HepG2 (cell line): ENCODE data around the gene TOR4A. TPM values are rescaled to one million over a fixed set of nuclear protein-coding genes. Genes with fewer than 3 reads are reported as not detected.

Experiments used
- ARNTL ChIP-seq: sonication (generic); formaldehyde crosslinking; IDR thresholded peaks from 2 replicates; pipeline ENCODE4 v1.4.0; 2020; ENCODE audit warnings: mild to moderate bottlenecking, missing genetic modification reagents
- DPF2 ChIP-seq: sonication (generic); formaldehyde crosslinking; IDR thresholded peaks from 2 replicates; pipeline ENCODE4 v1.4.0; 2020; ENCODE audit warnings: mild to moderate bottlenecking, low read depth, missing genetic modification reagents, borderline replicate concordance
- ETV5 ChIP-seq: IDR thresholded peaks from 2 replicates; pipeline ENCODE4 v1.6.1; 2018; ENCODE audit warnings: missing biosample characterization, missing genetic modification reagents, inconsistent platforms, borderline replicate concordance
- KLF15 ChIP-seq: sonication (generic); formaldehyde crosslinking; IDR thresholded peaks from 2 replicates; pipeline ENCODE4 v1.8.1; 2023; ENCODE audit warnings: borderline replicate concordance, mild to moderate bottlenecking, inconsistent platforms, missing genetic modification reagents, mixed read lengths
- MAZ ChIP-seq, 2 experiments: sonication (generic) in 1 of 2; formaldehyde crosslinking in 1 of 2; IDR thresholded peaks; 2 replicates each; pipeline versions ENCODE4 v1.5.0 to v1.6.1; 2012 to 2020; ENCODE audit warnings: low read depth in 2 of 2, mild to moderate bottlenecking in 2 of 2, borderline replicate concordance in 1 of 2, improper control_type of control experiment in 1 of 2, low read length in 1 of 2, missing genetic modification reagents in 1 of 2, moderate library complexity in 1 of 2
- MEIS2 ChIP-seq: sonication (generic); formaldehyde crosslinking; IDR thresholded peaks from 2 replicates; pipeline ENCODE4 v1.9.0; 2021; ENCODE audit warnings: mild to moderate bottlenecking, missing genetic modification reagents
- MTF2 ChIP-seq: sonication (generic); formaldehyde crosslinking; IDR thresholded peaks from 2 replicates; pipeline ENCODE4 v1.5.0; 2020; ENCODE audit warnings: missing genetic modification reagents, borderline replicate concordance
- NFATC3 ChIP-seq: sonication (generic); formaldehyde crosslinking; IDR thresholded peaks from 2 replicates; pipeline ENCODE4 v1.5.1; 2020; ENCODE audit warnings: mild to moderate bottlenecking, missing genetic modification reagents
- PAF1 ChIP-seq: IDR thresholded peaks from 2 replicates; pipeline ENCODE4 v1.6.1; 2016; ENCODE audit warnings: missing genetic modification reagents, missing compliant biosample characterization
- PRPF4 ChIP-seq: fragments of 200-400 bp; formaldehyde crosslinking; IDR thresholded peaks from 2 replicates; pipeline ENCODE4 v1.6.1; 2016; ENCODE audit warnings: low read length, low read depth; ENCODE audit not compliant: poor library complexity, severe bottlenecking
- SNRNP70 ChIP-seq: fragments of 200-400 bp; formaldehyde crosslinking; IDR thresholded peaks from 2 replicates; pipeline ENCODE4 v1.6.1; 2017; ENCODE audit warnings: mild to moderate bottlenecking, low read depth, low read length, moderate library complexity
- SPEN ChIP-seq: sonication (generic); formaldehyde crosslinking; IDR thresholded peaks from 2 replicates; pipeline ENCODE4 v1.5.1; 2020; ENCODE audit warnings: low read depth, mild to moderate bottlenecking, missing genetic modification reagents
- ZBTB7B ChIP-seq: sonication (generic); formaldehyde crosslinking; IDR thresholded peaks from 2 replicates; pipeline ENCODE4 v1.4.0; 2020; ENCODE audit warnings: missing genetic modification reagents
- ZFP37 ChIP-seq: sonication (generic); formaldehyde crosslinking; IDR thresholded peaks from 2 replicates; pipeline ENCODE4 v1.4.0; 2020; ENCODE audit warnings: missing genetic modification reagents, borderline replicate concordance
- ZNF17 ChIP-seq: sonication (generic); formaldehyde crosslinking; IDR thresholded peaks from 2 replicates; pipeline ENCODE4 v1.5.0; 2020; ENCODE audit warnings: mild to moderate bottlenecking, missing genetic modification reagents
- ZNF33B ChIP-seq: sonication (generic); formaldehyde crosslinking; IDR thresholded peaks from 2 replicates; pipeline ENCODE4 v1.5.1; 2020; ENCODE audit warnings: mild to moderate bottlenecking, missing genetic modification reagents
- ZNF562 ChIP-seq: sonication (generic); formaldehyde crosslinking; IDR thresholded peaks from 2 replicates; pipeline ENCODE4 v1.8.0; 2022; ENCODE audit warnings: missing genetic modification reagents, borderline replicate concordance
- ZNF614 ChIP-seq: IDR thresholded peaks from 2 replicates; pipeline ENCODE4 v1.6.1; 2018; ENCODE audit warnings: missing biosample characterization, missing genetic modification reagents, inconsistent platforms, borderline replicate concordance
- ZNF660 ChIP-seq: sonication (generic); formaldehyde crosslinking; IDR thresholded peaks from 2 replicates; pipeline ENCODE4 v1.5.1; 2020; ENCODE audit warnings: mild to moderate bottlenecking, low read depth, missing genetic modification reagents, borderline replicate concordance
- ZSCAN22 ChIP-seq: sonication (generic); formaldehyde crosslinking; IDR thresholded peaks from 2 replicates; pipeline ENCODE4 v1.4.0; 2020; ENCODE audit warnings: mild to moderate bottlenecking, missing genetic modification reagents
- ZSCAN31 ChIP-seq: sonication (generic); formaldehyde crosslinking; IDR thresholded peaks from 2 replicates; pipeline ENCODE4 v1.5.0; 2020; ENCODE audit warnings: low read depth, mild to moderate bottlenecking, missing genetic modification reagents
- polyA plus RNA-seq, 8 experiments: library from polyadenylated mRNA; depleted of rRNA in 3 of 8; stranded (reverse) in 7 of 8; unstranded in 1 of 8; fragments of >200 nt; fragmentation: Illumina TruSeq in 4 of 8; extraction: Trizol in 4 of 8; gene quantifications; 2 replicates each; pipeline versions ENCODE4 v1.2.1 to v1.2.3, GENCODE V29; 2011 to 2016; ENCODE audit warnings: low read depth in 4 of 8, missing spikeins in 1 of 8, mixed read lengths in 1 of 8; ENCODE audit not compliant: insufficient read depth in 1 of 8
- total RNA-seq, 5 experiments: library from RNA; depleted of rRNA; stranded (reverse); fragments of >200 nt; fragmentation: Illumina TruSeq; extraction: Trizol; gene quantifications; 2 replicates each; pipeline ENCODE4 v1.2.3, GENCODE V29; 2016; ENCODE audit warnings: low read depth in 1 of 5
- TF ChIP-seq, protein P1 (sequence below): sonication (generic); formaldehyde crosslinking; IDR thresholded peaks from 2 replicates; pipeline ENCODE4 v1.8.1; 2023; ENCODE audit warnings: mild to moderate bottlenecking, moderate library complexity, missing genetic modification reagents
- TF ChIP-seq, protein P2 (sequence below): sonication (generic); formaldehyde crosslinking; IDR thresholded peaks from 2 replicates; pipeline ENCODE4 v1.8.0; 2022; ENCODE audit warnings: mild to moderate bottlenecking, missing genetic modification reagents
- TF ChIP-seq, protein P3 (sequence below): sonication (generic); formaldehyde crosslinking; IDR thresholded peaks from 2 replicates; pipeline ENCODE4 v1.4.0; 2020; ENCODE audit warnings: mild to moderate bottlenecking, missing genetic modification reagents
- TF ChIP-seq, protein P4 (sequence below): sonication (generic); formaldehyde crosslinking; IDR thresholded peaks from 2 replicates; pipeline ENCODE4 v1.4.0; 2020; ENCODE audit warnings: mild to moderate bottlenecking, missing genetic modification reagents
- TF ChIP-seq, protein P5 (sequence below): sonication (generic); formaldehyde crosslinking; IDR thresholded peaks from 2 replicates; pipeline ENCODE4 v1.8.0; 2022; ENCODE audit warnings: missing genetic modification reagents, low read depth, mild to moderate bottlenecking, borderline replicate concordance

TOR4A gene
- total and polyA plus RNA-seq, 2 of the 13 experiments (the other 11 are each of a cell fraction or from before 2014, with no cell fraction given), result 11.1 to 14.2 TPM

DNA sequence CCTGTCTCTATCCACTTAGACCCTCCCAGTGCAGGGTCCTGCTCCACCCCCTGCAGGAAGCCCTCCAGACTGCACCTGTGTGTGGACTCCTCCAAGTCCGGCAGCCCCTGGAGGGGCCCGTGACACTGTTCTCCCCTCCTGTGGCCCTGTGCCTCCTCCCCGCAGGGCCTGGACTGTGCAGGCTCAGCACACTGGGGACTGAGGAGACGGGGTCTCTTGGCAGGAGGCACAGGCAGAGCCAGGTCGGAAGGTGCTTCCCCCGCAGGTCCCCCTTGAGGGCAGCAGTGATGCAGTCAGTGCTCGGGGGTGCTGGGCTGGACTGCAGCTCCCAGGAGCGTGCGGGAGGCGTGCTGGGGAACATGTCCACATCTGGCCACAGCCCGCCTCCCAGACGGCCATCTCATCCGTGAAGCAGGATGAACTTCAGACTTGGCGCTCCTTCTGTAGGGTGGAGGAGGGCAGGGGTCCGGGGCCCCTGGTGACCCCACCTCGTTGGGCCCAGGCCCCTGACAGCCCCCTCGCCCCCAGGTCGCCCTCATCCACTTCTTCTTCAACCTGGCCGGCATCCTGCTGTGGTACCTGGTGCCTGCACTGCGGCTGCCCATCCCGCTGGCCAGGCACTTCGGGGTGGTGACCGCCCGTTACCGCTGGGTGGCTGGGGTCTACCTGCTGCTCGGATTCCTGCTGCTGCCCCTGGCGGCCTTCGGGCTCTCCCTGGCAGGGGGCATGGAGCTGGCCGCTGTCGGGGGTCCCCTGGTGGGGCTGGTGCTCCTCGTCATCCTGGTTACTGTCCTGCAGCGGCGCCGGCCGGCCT lies 41.9 kb upstream of the TOR4A start (continued):
- TF ChIP-seq ZNF660 (CRISPR knock-in tag), result no peak
- no peak for TF ChIP-seq PRPF4
- TF ChIP-seq, protein P1, sequence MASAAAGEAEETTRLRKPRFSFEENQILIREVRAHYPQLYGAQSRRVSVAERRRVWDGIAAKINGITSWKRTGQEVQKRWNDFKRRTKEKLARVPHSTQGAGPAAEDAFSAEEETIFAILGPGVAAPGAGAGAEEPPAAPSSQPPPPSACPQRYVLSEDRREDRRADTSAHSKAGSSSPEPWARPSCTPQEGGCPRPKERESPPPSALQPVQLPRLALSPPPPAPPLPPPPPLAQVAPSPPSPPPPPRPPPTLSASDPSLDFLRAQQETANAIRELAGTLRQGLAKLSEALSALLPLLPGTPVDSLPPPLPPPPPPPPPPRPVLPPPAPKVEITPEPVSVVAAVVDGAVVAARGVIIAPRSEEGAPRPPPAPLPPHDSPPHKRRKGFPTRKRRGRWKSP (CRISPR knock-in tag), result no peak
- no peak for TF ChIP-seq MTF2 (CRISPR knock-in tag)
- TF ChIP-seq, protein P2, sequence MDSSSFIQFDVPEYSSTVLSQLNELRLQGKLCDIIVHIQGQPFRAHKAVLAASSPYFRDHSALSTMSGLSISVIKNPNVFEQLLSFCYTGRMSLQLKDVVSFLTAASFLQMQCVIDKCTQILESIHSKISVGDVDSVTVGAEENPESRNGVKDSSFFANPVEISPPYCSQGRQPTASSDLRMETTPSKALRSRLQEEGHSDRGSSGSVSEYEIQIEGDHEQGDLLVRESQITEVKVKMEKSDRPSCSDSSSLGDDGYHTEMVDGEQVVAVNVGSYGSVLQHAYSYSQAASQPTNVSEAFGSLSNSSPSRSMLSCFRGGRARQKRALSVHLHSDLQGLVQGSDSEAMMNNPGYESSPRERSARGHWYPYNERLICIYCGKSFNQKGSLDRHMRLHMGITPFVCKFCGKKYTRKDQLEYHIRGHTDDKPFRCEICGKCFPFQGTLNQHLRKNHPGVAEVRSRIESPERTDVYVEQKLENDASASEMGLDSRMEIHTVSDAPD (CRISPR knock-in tag), result no peak
- TF ChIP-seq, protein P3, sequence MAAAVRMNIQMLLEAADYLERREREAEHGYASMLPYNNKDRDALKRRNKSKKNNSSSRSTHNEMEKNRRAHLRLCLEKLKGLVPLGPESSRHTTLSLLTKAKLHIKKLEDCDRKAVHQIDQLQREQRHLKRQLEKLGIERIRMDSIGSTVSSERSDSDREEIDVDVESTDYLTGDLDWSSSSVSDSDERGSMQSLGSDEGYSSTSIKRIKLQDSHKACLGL (CRISPR knock-in tag), result no peak; the same call in 1 of the 2 replicates
- TF ChIP-seq ZSCAN22, result no peak
- no peak for TF ChIP-seq ZNF33B
- TF ChIP-seq MEIS2 (CRISPR knock-in tag), result no peak
- TF ChIP-seq, protein P4, sequence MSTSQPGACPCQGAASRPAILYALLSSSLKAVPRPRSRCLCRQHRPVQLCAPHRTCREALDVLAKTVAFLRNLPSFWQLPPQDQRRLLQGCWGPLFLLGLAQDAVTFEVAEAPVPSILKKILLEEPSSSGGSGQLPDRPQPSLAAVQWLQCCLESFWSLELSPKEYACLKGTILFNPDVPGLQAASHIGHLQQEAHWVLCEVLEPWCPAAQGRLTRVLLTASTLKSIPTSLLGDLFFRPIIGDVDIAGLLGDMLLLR, result no peak
- no peak for TF ChIP-seq NFATC3 (CRISPR knock-in tag)
- TF ChIP-seq KLF15 (CRISPR knock-in tag), result no peak
- TF ChIP-seq ZNF614 (CRISPR knock-in tag), result no peak
- TF ChIP-seq ZNF17 (CRISPR knock-in tag), result no peak
- no peak for TF ChIP-seq ZNF562 (CRISPR knock-in tag)
- no peak for TF ChIP-seq DPF2
- TF ChIP-seq ZSCAN31 (CRISPR knock-in tag), result no peak
- no peak for TF ChIP-seq PAF1
- TF ChIP-seq, protein P5, sequence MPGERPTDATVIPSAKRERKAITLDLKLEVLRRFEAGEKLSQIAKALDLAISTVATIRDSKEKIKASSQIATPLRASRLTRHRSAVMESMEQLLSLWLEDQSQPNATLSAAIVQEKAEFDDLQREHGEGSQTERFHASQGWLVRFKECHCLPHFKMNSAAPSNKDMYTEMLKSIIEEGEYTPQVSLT (CRISPR knock-in tag), result no peak
- peak; percentile 45; the same call in 1 of the 2 replicates for TF ChIP-seq ETV5 (CRISPR knock-in tag)
- peak; percentile 62 for TF ChIP-seq ZBTB7B (CRISPR knock-in tag)
- TF ChIP-seq SPEN (CRISPR knock-in tag), result no peak; the same call in 1 of the 2 replicates
- peak; percentile 57; the same call in 1 of the 2 replicates for TF ChIP-seq ZFP37 (CRISPR knock-in tag)
- TF ChIP-seq ARNTL (CRISPR knock-in tag), result peak; percentile 50; the same call in 1 of the 2 replicates
- no peak for TF ChIP-seq SNRNP70
- TF ChIP-seq MAZ (IDR thresholded peaks at IDR 0.05; ENCODE audit: borderline replicate concordance, low read depth, low read length), result no peak
- peak; percentile 64 for TF ChIP-seq MAZ (CRISPR knock-in tag; IDR thresholded peaks at IDR 0.05; ENCODE audit: low read depth)
